ENCODE results near the gene MIER3.

GRCh38 chr5:56974241-56974640 is 22.3 kb upstream of the MIER3 start:
- TF ChIP-seq CTCF (IDR thresholded peaks at IDR 0.05): no peak
- TF ChIP-seq POLR2A (IDR thresholded peaks at IDR 0.05): no peak
- TF ChIP-seq POLR2AphosphoS5 (IDR thresholded peaks at IDR 0.05): peak in 1 of 3 donors; percentile 13
